SU-DHL-6 (cell line): ENCODE data around the gene SNX30.

Source experiments
- H2AFZ ChIP-seq: fragments of 200-600 bp; sonication (generic); 2 replicates; pipeline ENCODE4 v1.6.1; 2014; ENCODE audit warnings: low read depth, mild to moderate bottlenecking, moderate library complexity, mixed read lengths, antibody characterized with exemption, low read length; ENCODE audit not compliant: severe bottlenecking
- H3F3A ChIP-seq: fragments of 200-600 bp; shearing (Covaris generic); 2 replicates; pipeline ENCODE4 v1.6.0; 2016; ENCODE audit warnings: antibody characterized with exemption, mild to moderate bottlenecking; ENCODE audit not compliant: insufficient read depth
- H3K27ac ChIP-seq: fragments of 200-600 bp; sonication (generic); 2 replicates; pipeline ENCODE4 v1.5.1; 2016; ENCODE audit warnings: low read depth, mild to moderate bottlenecking, low read length, moderate library complexity, mixed read lengths
- H3K27me3 ChIP-seq: fragments of 200-600 bp; sonication (generic), shearing (Covaris generic); 2 replicates; pipeline ENCODE4 v1.6.0; 2014; ENCODE audit warnings: mild to moderate bottlenecking, low read length
- H3K36me3 ChIP-seq: fragments of 200-600 bp; sonication (generic); 2 replicates; pipeline ENCODE4 v1.6.1; 2014; ENCODE audit warnings: mild to moderate bottlenecking, low read length, mixed read lengths
- H3K4me2 ChIP-seq: fragments of 300-600, 200-600 bp; shearing (Covaris generic), sonication (generic); 2 replicates; pipeline ENCODE4 v1.6.0; 2014; ENCODE audit warnings: low read length, low read depth, mild to moderate bottlenecking; ENCODE audit not compliant: poor library complexity, severe bottlenecking
- H3K4me3 ChIP-seq: fragments of 200-600 bp; sonication (generic); 2 replicates; pipeline ENCODE4 v1.5.1; 2014; ENCODE audit warnings: antibody characterized with exemption, low read length, mild to moderate bottlenecking, mixed read lengths; ENCODE audit not compliant: insufficient read depth, poor library complexity, severe bottlenecking
- H3K79me2 ChIP-seq: fragments of 200-600 bp; sonication (generic); 2 replicates; pipeline ENCODE4 v1.6.1; 2014; ENCODE audit warnings: mild to moderate bottlenecking, low read length, moderate library complexity; ENCODE audit not compliant: insufficient read depth
- H3K9ac ChIP-seq: fragments of 200-600 bp; sonication (generic); 2 replicates; pipeline ENCODE4 v1.7.0; 2014; ENCODE audit warnings: mild to moderate bottlenecking, low read length
- H3K9me2 ChIP-seq: fragments of 200-600 bp; sonication (generic); replicated peaks from 2 replicates; pipeline ENCODE4 v1.6.1; 2014; ENCODE audit warnings: low read length; ENCODE audit not compliant: insufficient read depth
- H3K9me3 ChIP-seq: fragments of 200-600 bp; sonication (generic); 2 replicates; pipeline ENCODE4 v1.6.1; 2014; ENCODE audit warnings: low read length, mixed read lengths; ENCODE audit not compliant: insufficient read depth
- H4K20me1 ChIP-seq: fragments of 200-600 bp; sonication (generic); 2 replicates; pipeline ENCODE4 v1.6.1; 2014; ENCODE audit warnings: low read depth, mild to moderate bottlenecking, antibody characterized with exemption, low read length, moderate library complexity, mixed read lengths
- CTCF ChIP-seq: fragments of 200-600 bp; sonication (generic); IDR thresholded peaks from one replicate; pipeline ENCODE4 v1.5.1; 2017; ENCODE audit warnings: antibody characterized with exemption, mild to moderate bottlenecking, low read length, moderate library complexity; ENCODE audit not compliant: insufficient read depth, poor library complexity, severe bottlenecking
- EZH2phosphoT487 ChIP-seq: fragments of 200-600 bp; sonication (generic), shearing (Covaris generic); conservative IDR thresholded peaks from 2 replicates; pipeline ENCODE4 v1.6.1; 2018; ENCODE audit warnings: mild to moderate bottlenecking, antibody characterized with exemption, low read length, moderate library complexity, mixed read lengths

Gene SNX30

GRCh38 chr9:112751056-112751795 is 666 bp downstream of the SNX30 start:
- Histone ChIP-seq H3K4me2 (peak overlapping the region; percentile 82), H3K4me3 (peak overlapping the region; percentile 90), H3F3A (peaks cover 10% of the 10 kb centered on the region; the same call in 1 of the 2 replicates), H3K27ac (peak overlapping the region; percentile 27; the same call in 1 of the 2 replicates), H4K20me1 (no peaks in the 10 kb centered on the region), H3K27me3 (no peaks in the 10 kb centered on the region), H3K9me2 (no peaks in the 10 kb centered on the region), H2AFZ (peak overlapping the region; percentile 36), H3K9me3 (no peaks in the 10 kb centered on the region), H3K36me3 (no peaks in the 10 kb centered on the region), H3K9ac (peak overlapping the region; percentile 83), H3K79me2 (no peaks in the 10 kb centered on the region)
- TF ChIP-seq EZH2phosphoT487 (no peak), CTCF (no peak)

- Histone ChIP-seq H3K79me2 (no peaks in the 10 kb centered on the region), H3K36me3 (no peaks in the 10 kb centered on the region), H2AFZ (no peak overlapping the region), H3K9ac (no peak overlapping the region), H3F3A (peaks cover 10% of the 10 kb centered on the region; the same call in 1 of the 2 replicates), H3K27ac (no peak overlapping the region), H4K20me1 (no peaks in the 10 kb centered on the region), H3K9me2 (no peaks in the 10 kb centered on the region), H3K9me3 (no peaks in the 10 kb centered on the region), H3K27me3 (no peaks in the 10 kb centered on the region), H3K4me3 (no peak overlapping the region), H3K4me2 (peak overlapping the region; percentile 82)
- no peak for TF ChIP-seq CTCF
- TF ChIP-seq EZH2phosphoT487 = no peak
Observed at GRCh38 chr9:112752334-112753125, 2.0 kb downstream of the SNX30 start.

- Histone ChIP-seq H2AFZ (no peak overlapping the region), H3K36me3 (no peaks in the 10 kb centered on the region), H3K9ac (no peak overlapping the region), H3K27me3 (no peaks in the 10 kb centered on the region), H3K9me3 (no peaks in the 10 kb centered on the region), H3K4me2 (no peak overlapping the region), H4K20me1 (no peaks in the 10 kb centered on the region), H3F3A (peaks cover 10% of the 10 kb centered on the region; the same call in 1 of the 2 replicates), H3K79me2 (no peaks in the 10 kb centered on the region), H3K4me3 (no peak overlapping the region), H3K27ac (no peak overlapping the region), H3K9me2 (no peaks in the 10 kb centered on the region)
- TF ChIP-seq EZH2phosphoT487 (no peak), CTCF (no peak)
Observed at GRCh38 chr9:112753725-112754124, 3.2 kb downstream of the SNX30 start.
